ENCODE results near the gene TECPR2.

- TF ChIP-seq CTCF (IDR thresholded peaks at IDR 0.05): no peak
- TF ChIP-seq POLR2A (IDR thresholded peaks at IDR 0.05): no peak
Observed at GRCh38 chr14:102427642-102428041, 64.9 kb downstream of the TECPR2 start.

All from body of pancreas (tissue), 4 donors.